ENCODE results near the gene FARS2.

FARS2 gene

GRCh38 chr6:5443491-5443890 is 182.2 kb downstream of the FARS2 start:
- no peak for DNase-seq
- Mint-ChIP-seq H3K27ac (peak overlapping the region; percentile 65), H3K9me3 (no peaks in the 10 kb centered on the region), H3K4me3 (no peak overlapping the region), H3K27me3 (ENCODE audit: low read depth, poor library complexity) (peaks cover 5% of the 10 kb centered on the region), H3K4me1 (peaks cover 17% of the 10 kb centered on the region), H3K36me3 (ENCODE audit: low read depth) (no peaks in the 10 kb centered on the region)
- no peak for TF ChIP-seq CTCF (IDR thresholded peaks at IDR 0.05)

- peaks cover 2% of the 10 kb centered on the region for H3K27me3 Mint-ChIP-seq (ENCODE audit: low read depth, poor library complexity)
- H3K36me3 Mint-ChIP-seq (ENCODE audit: low read depth), result peaks cover 4% of the 10 kb centered on the region
- H3K9me3 Mint-ChIP-seq, result no peaks in the 10 kb centered on the region
- DNase-seq, result no peak
- no peak overlapping the region for H3K27ac Mint-ChIP-seq
- peaks cover 5% of the 10 kb centered on the region for H3K4me1 Mint-ChIP-seq
- H3K4me3 Mint-ChIP-seq, result no peak overlapping the region
- TF ChIP-seq CTCF (IDR thresholded peaks at IDR 0.05), result no peak
Measured at GRCh38 chr6:5446362-5447075, 185.2 kb downstream of the FARS2 start.

GRCh38 chr6:5447921-5448320 is 186.6 kb downstream of the FARS2 start:
- Mint-ChIP-seq H3K4me1 (peaks cover 5% of the 10 kb centered on the region), H3K9me3 (no peaks in the 10 kb centered on the region), H3K36me3 (ENCODE audit: low read depth) (peaks cover 4% of the 10 kb centered on the region), H3K27ac (no peak overlapping the region), H3K27me3 (ENCODE audit: low read depth, poor library complexity) (peaks cover 2% of the 10 kb centered on the region), H3K4me3 (no peak overlapping the region)
- DNase-seq, result no peak
- no peak for TF ChIP-seq CTCF (IDR thresholded peaks at IDR 0.05)

GRCh38 chr6:5450073-5450472 is 188.8 kb downstream of the FARS2 start:
- H3K36me3 Mint-ChIP-seq (ENCODE audit: low read depth), result peaks cover 4% of the 10 kb centered on the region
- TF ChIP-seq CTCF (IDR thresholded peaks at IDR 0.05), result no peak

GRCh38 chr6:5453546-5453945 is 192.2 kb downstream of the FARS2 start:
- no peak for DNase-seq
- Mint-ChIP-seq H3K4me1 (peaks cover 13% of the 10 kb centered on the region), H3K27ac (no peak overlapping the region), H3K36me3 (ENCODE audit: low read depth) (peaks cover 3% of the 10 kb centered on the region), H3K27me3 (ENCODE audit: low read depth, poor library complexity) (peaks cover 6% of the 10 kb centered on the region), H3K9me3 (no peaks in the 10 kb centered on the region), H3K4me3 (no peak overlapping the region)
- TF ChIP-seq CTCF (IDR thresholded peaks at IDR 0.05), result no peak

More at GRCh38 chr6:5450073-5450472, 188.8 kb downstream of the FARS2 start:
- H3K4me1 Mint-ChIP-seq, result peaks cover 6% of the 10 kb centered on the region
- no peaks in the 10 kb centered on the region for H3K9me3 Mint-ChIP-seq
- H3K27me3 Mint-ChIP-seq (ENCODE audit: low read depth, poor library complexity), result peaks cover 3% of the 10 kb centered on the region
- H3K27ac Mint-ChIP-seq, result no peak overlapping the region
- H3K4me3 Mint-ChIP-seq, result no peak overlapping the region
- DNase-seq, result no peak

GRCh38 chr6:5455142-5455541 is 193.8 kb downstream of the FARS2 start:
- no peak for TF ChIP-seq CTCF (IDR thresholded peaks at IDR 0.05)
- Mint-ChIP-seq H3K27me3 (ENCODE audit: low read depth, poor library complexity) (peaks cover 6% of the 10 kb centered on the region), H3K27ac (no peak overlapping the region), H3K9me3 (no peaks in the 10 kb centered on the region), H3K36me3 (ENCODE audit: low read depth) (no peaks in the 10 kb centered on the region), H3K4me1 (peaks cover 13% of the 10 kb centered on the region), H3K4me3 (no peak overlapping the region)
- DNase-seq, result no peak
